Peyer's patch (tissue), 4 donors: ENCODE results near the gene BMP8B. TPM values are rescaled to one million over a fixed set of nuclear protein-coding genes. Genes with fewer than 3 reads are reported as not detected.

Experiments used
- DNase-seq, 3 donors: peaks; one replicate each; pipeline ENCODE4 v3.0.0-alpha.2; 2017 to 2019
- H3K27ac ChIP-seq, 4 donors: fragments of 200-600 bp; sonication (generic); one replicate each; pipeline ENCODE4 v1.5.1; 2016 to 2019
- H3K27me3 ChIP-seq, 2 donors: fragments of 200-600 bp; sonication (generic); one replicate each; pipeline ENCODE4 v1.5.1; 2019
- H3K36me3 ChIP-seq, 3 donors: fragments of 200-600 bp; sonication (generic); one replicate each; pipeline ENCODE4 v1.5.1; 2016 to 2019
- H3K4me1 ChIP-seq, 4 donors: fragments of 200-600 bp; sonication (generic); one replicate each; pipeline ENCODE4 v1.5.1; 2016 to 2019
- H3K4me3 ChIP-seq, 4 donors: fragments of 200-600 bp; sonication (generic); 1 replicate in 3 of 4; 2 replicates in 1 of 4; pipeline ENCODE4 v1.5.1; 2016 to 2019; ENCODE audit warnings: mild to moderate bottlenecking in 1 of 4
- H3K9me3 ChIP-seq, 4 donors: fragments of 200-600 bp; sonication (generic); one replicate each; pipeline ENCODE4 v1.5.1; 2016 to 2019; ENCODE audit warnings: mild to moderate bottlenecking in 1 of 4
- CTCF ChIP-seq, 6 experiments: fragments of 450-650 bp in 4 of 6; fragments of 200-600 bp in 2 of 6; sonication (generic) in 1 of 6; IDR thresholded peaks; one replicate each; pipeline ENCODE4 v1.5.1; 2017 to 2019; ENCODE audit warnings: antibody characterized with exemption in 6 of 6, mild to moderate bottlenecking in 3 of 6, moderate library complexity in 1 of 6
- POLR2A ChIP-seq, 2 donors: fragments of 450-650 bp; IDR thresholded peaks; one replicate each; pipeline ENCODE4 v1.5.1; 2017; ENCODE audit warnings: antibody characterized with exemption in 2 of 2, mild to moderate bottlenecking in 2 of 2, moderate library complexity in 2 of 2
- total RNA-seq, 4 donors: library from RNA; depleted of rRNA; stranded (reverse); fragments of >200 nt; gene quantifications; one replicate each; pipeline ENCODE4 v1.1.0, GENCODE V29; 2016

BMP8B gene
- total RNA-seq, 4 donors from 2014 or later: 1.7 to 34.0 (median 15.7) TPM

GRCh38 chr1:39758556-39759435 lies 29.9 kb downstream of the BMP8B start:
- peaks cover 0 to 56% (median 0%) of the 10 kb centered on the region in 3 donors for H3K36me3 ChIP-seq
- H3K27ac ChIP-seq: no peak overlapping the region
- TF ChIP-seq CTCF (IDR thresholded peaks at IDR 0.05) (no peak), POLR2A (IDR thresholded peaks at IDR 0.05) (no peak)
- H3K4me1 ChIP-seq: no peaks in the 10 kb centered on the region
- no peak overlapping the region for H3K4me3 ChIP-seq
- no peaks in the 10 kb centered on the region for H3K27me3 ChIP-seq
- H3K9me3 ChIP-seq: no peaks in the 10 kb centered on the region
- no peak for DNase-seq

GRCh38 chr1:39757501-39757900 lies 31.2 kb downstream of the BMP8B start:
- Histone ChIP-seq H3K4me1 (no peaks in the 10 kb centered on the region), H3K4me3 (no peak overlapping the region), H3K27ac (no peak overlapping the region), H3K27me3 (no peaks in the 10 kb centered on the region), H3K36me3 (peaks cover 0 to 69% (median 4%) of the 10 kb centered on the region in 3 donors), H3K9me3 (no peaks in the 10 kb centered on the region)
- no peak for TF ChIP-seq POLR2A (IDR thresholded peaks at IDR 0.05)
- no peak for DNase-seq

GRCh38 chr1:39755965-39756659 lies 32.6 kb downstream of the BMP8B start:
- no peak for DNase-seq
- Histone ChIP-seq H3K4me3 (no peak overlapping the region), H3K9me3 (no peaks in the 10 kb centered on the region), H3K36me3 (peaks cover 0 to 83% (median 5%) of the 10 kb centered on the region in 3 donors), H3K27ac (no peak overlapping the region), H3K4me1 (no peaks in the 10 kb centered on the region), H3K27me3 (no peaks in the 10 kb centered on the region)
- TF ChIP-seq CTCF (IDR thresholded peaks at IDR 0.05): no peak

- DNase-seq: no peak
- peaks cover 0 to 93% (median 5%) of the 10 kb centered on the region in 3 donors for H3K36me3 ChIP-seq
- TF ChIP-seq POLR2A (IDR thresholded peaks at IDR 0.05) (no peak), CTCF (IDR thresholded peaks at IDR 0.05) (no peak)
- no peaks in the 10 kb centered on the region for H3K9me3 ChIP-seq
- H3K27me3 ChIP-seq: no peaks in the 10 kb centered on the region
- no peak overlapping the region for H3K27ac ChIP-seq
- no peaks in the 10 kb centered on the region for H3K4me1 ChIP-seq
- H3K4me3 ChIP-seq: no peak overlapping the region
Observed at GRCh38 chr1:39754906-39755504, 33.7 kb downstream of the BMP8B start.

- H3K27ac ChIP-seq: no peak overlapping the region
- TF ChIP-seq POLR2A (IDR thresholded peaks at IDR 0.05) (no peak), CTCF (IDR thresholded peaks at IDR 0.05) (no peak)
- no peaks in the 10 kb centered on the region for H3K4me1 ChIP-seq
- no peak overlapping the region for H3K4me3 ChIP-seq
- DNase-seq: no peak
- H3K36me3 ChIP-seq: peaks cover 0 to 98% (median 5%) of the 10 kb centered on the region in 3 donors
- no peaks in the 10 kb centered on the region for H3K27me3 ChIP-seq
- H3K9me3 ChIP-seq: no peaks in the 10 kb centered on the region
Observed at GRCh38 chr1:39754026-39754570, 34.6 kb downstream of the BMP8B start.
